ENCODE data around the gene ANKLE1.

Gene ANKLE1

GRCh38 chr19:17335575-17335974 lies 53.9 kb downstream of the ANKLE1 start:
- no peak for TF ChIP-seq GATA1 (IDR thresholded peaks at IDR 0.05; ENCODE audit: low read depth, low read length)
- no peak for TF ChIP-seq POLR2A (IDR thresholded peaks at IDR 0.05; ENCODE audit: low read length)
- DNase-seq, result peak in 1 of 2 experiments; percentile 48
